GM19438 (cell line): ENCODE results near the gene DUSP23.

Source experiments
- ATAC-seq: cut with Tn5 transposase; IDR thresholded peaks from one replicate; pipeline ENCODE4 v1.9.1; 2021; ENCODE audit warnings: low read depth; ENCODE audit not compliant: unreplicated experiment

DUSP23 gene

DNA sequence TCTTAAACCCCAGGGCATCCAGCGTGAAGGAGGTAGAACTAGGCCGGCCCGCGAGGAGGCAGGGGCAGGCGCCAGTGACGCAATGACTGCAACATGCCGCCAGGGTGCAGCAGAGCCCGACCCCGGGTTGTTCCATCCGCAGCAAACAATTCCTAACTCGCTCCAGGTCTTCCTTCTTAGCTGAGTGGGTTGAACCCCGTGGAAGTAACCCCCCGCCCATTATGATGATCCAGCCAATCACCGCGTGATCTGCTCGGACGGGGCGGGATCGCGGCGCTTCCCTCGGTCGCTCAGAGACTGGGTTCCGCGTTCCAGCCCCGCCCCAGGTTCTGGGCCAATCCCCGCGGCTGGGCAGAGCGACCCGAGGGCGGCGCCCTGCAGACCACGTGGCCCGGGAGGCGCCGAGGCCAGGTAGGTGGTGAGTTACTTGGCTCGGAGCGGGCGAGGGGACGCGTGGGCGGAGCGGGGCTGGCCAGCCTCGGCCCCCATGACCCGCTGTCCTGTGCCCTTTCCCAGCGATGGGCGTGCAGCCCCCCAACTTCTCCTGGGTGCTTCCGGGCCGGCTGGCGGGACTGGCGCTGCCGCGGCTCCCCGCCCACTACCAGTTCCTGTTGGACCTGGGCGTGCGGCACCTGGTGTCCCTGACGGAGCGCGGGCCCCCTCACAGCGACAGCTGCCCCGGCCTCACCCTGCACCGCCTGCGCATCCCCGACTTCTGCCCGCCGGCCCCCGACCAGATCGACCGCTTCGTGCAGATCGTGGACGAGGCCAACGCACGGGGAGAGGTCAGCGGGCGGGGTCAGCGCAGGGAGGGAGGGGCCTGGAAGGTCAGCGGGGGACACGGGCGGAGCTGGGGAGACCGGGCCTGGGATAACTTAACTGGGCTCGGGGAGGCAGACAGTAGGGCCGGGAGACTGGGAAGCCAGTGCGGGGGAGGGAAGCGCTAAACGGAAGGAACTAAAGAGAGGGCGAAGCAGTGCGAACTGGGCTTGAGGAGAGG lies at the start of gene DUSP23:
TSS of gene DUSP23 (plus strand) at position 380 of the 1,000 bp plus-strand sequence. CDS start at position 519, 139 bp downstream.
- ATAC-seq = peak; percentile 98

- ATAC-seq = no peak
Observed at GRCh38 chr1:159737238-159737916, 43.4 kb upstream of the DUSP23 start.

- ATAC-seq = no peak
Observed at GRCh38 chr1:159743651-159744410, 36.9 kb upstream of the DUSP23 start.

DNA sequence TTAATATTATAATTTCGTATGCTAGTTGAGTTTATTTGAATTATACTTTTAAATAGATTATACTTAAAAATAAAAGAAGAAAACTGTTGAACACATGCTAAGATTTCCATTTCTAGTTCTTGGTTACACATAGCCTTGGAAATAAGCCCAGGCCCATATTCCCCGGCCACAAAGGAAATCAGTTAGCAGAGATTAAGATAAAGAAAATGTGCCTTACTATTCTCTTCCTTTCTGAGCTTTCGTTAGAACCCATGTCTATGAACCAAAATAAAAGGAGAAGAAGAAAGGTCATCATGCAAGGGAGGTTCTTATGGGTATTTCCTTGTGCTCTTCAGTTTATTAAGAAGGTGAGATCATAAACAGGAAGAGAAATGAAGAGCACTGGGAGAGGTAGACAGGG lies 34.1 kb upstream of the DUSP23 start:
- ATAC-seq = no peak

DNA sequence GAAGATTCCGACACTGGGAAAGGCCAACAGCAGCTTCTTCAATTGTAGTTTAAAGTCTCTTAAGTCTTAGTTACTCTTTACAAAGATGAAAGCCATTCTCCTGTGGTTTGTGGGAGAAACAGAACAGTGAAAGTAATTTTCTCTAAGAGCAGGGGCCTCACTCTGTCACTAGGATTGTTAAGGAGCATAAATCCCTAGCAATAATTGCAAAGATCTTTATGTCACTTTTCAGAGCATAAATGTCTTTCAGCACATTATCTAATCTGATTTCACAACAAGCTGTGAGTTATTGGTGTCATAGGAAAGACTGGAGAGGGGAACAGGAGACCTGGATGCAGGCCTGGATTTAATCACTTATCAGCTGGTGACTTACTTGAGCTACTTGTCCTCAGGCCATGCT lies 32.4 kb upstream of the DUSP23 start:
- no peak for ATAC-seq

GRCh38 chr1:159749630-159750029 lies 31.1 kb upstream of the DUSP23 start:
- ATAC-seq = no peak

DNA sequence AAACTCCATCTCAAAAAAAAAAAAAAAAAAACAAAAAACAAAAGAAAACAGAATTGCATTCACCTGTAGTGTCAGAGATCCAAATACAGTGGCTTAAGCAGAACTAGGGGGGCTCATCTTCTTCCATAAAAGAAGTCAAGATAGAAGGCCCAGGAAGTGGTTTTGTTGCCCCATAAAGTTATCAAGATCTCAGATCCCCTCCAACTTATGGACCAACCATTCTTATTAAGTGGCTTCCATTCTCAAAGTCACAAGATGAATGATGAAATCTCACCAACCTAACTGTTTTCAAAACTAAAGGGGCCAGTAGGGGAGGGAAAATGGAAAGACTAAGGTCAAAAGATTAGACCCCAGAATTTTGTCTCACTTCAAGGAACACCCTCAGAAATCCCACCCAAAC lies 30.1 kb upstream of the DUSP23 start:
- no peak for ATAC-seq

GRCh38 chr1:159751031-159751430 lies 29.7 kb upstream of the DUSP23 start:
- ATAC-seq = no peak

DNA sequence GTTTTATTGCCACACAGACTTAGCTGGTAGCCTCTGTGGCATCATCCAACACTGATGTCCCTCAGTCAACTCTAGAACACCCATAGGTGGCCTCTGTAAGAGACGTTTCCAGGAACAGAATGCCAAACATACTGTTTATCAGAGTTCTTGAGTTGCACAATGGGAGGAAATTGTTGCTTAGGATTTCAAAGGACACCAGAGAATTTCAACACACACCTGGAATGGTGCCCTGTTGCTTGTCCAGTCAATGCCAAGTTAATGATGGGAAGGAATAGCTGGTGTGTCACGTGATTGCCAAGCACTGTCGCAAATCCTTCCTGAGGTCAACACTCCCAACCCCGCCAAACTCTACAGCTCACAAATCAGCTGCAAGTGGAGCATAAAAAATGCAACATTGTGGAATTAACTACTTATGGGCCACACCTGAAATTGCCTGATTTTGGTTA lies 28.6 kb upstream of the DUSP23 start:
- no peak for ATAC-seq

- no peak for ATAC-seq
Observed at GRCh38 chr1:159753386-159753785, 27.4 kb upstream of the DUSP23 start.

- ATAC-seq = no peak
Observed at GRCh38 chr1:159755451-159756007, 25.2 kb upstream of the DUSP23 start.

DNA sequence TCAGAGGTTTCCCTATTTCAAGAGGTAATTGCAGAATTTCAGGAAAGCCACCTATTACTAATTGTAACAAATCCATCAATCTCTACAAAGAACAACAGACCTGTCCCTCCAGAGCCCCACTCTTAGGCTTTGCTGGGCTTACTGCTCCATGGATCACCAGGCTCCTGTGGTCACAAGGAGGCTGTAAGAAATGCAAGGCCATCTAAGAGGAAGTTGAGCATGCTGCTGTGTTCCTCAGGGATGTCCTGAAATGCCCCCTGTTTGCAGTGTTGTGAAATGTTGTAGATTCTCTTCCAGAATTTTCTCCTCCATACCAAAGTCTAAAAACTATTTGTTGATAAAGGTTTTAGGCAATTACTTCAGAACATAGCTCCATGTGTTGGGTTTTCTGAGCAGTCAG lies 24.4 kb upstream of the DUSP23 start:
- no peak for ATAC-seq

GRCh38 chr1:159763686-159764085 lies 17.1 kb upstream of the DUSP23 start:
- ATAC-seq = no peak

DNA sequence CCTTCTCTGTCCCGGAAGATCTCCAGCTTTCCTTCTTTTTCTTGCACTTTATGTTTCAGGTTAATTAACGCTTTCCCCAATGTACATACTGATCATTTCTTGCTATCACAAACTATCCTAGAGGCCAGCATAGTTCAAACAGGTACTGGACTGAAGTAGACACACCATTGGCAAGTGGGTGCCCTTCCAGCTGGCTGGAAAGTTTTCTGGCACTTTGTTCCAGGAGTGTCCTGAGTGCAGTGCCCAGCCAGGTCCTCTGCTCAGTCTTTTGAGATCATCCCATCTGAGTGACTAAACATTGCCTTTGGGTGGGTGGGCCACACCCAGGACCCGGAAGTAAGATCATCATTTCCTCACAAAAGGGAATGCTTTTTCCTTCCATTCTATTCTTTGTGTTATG lies 15.0 kb upstream of the DUSP23 start:
- ATAC-seq = no peak

- ATAC-seq = no peak
Observed at GRCh38 chr1:159771127-159771895, 9.5 kb upstream of the DUSP23 start.

GRCh38 chr1:159774465-159774864 lies 6.3 kb upstream of the DUSP23 start:
- ATAC-seq = no peak

DNA sequence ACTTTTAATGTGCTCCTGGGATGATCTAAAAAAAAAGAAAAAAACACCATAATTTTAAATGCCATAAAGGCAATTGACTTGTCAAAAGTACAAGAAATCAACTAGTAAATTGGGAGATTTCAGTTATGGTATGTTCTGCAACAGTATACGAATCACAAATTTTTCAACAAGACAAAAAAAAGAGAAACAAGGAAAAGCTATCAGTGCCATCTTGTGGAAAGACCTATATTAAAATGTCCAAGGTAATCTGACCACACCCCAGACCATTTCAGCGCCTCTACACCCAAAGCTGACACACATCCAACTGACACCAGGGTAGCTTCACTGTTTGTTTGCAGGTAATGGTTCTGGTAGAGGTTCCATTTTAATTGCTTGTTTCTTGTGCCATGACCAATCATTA lies 5.0 kb upstream of the DUSP23 start:
- ATAC-seq = no peak

- no peak for ATAC-seq
Observed at GRCh38 chr1:159778266-159778665, 2.5 kb upstream of the DUSP23 start.

GRCh38 chr1:159779403-159779851 lies 1.3 kb upstream of the DUSP23 start:
- ATAC-seq = no peak

DNA sequence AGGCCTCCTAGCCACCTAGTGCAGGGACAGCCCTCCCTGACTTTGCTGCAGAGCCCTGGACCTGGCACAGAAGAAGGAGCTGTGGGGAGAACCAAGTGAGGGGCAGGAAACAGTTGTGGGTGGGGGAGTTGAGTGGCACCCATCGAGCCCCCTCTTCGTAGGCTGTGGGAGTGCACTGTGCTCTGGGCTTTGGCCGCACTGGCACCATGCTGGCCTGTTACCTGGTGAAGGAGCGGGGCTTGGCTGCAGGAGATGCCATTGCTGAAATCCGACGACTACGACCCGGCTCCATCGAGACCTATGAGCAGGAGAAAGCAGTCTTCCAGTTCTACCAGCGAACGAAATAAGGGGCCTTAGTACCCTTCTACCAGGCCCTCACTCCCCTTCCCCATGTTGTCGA lies 1.2 kb downstream of the DUSP23 start:
- no peak for ATAC-seq
